Naive thymus-derived CD8-positive, alpha-beta T cell (primary cell): ENCODE data around the gene CFAP97. TPM values are rescaled to one million over a fixed set of nuclear protein-coding genes. Genes with fewer than 3 reads are reported as not detected.

Experiments used
- ATAC-seq, 2 donors: fragments of 150-1000 bp; cut with Tn5 transposase in 1 of 2; sonication (Bioruptor Pico), chemical (Tn5 transposase) in 1 of 2; 1 replicate in 1 of 2; 2 replicates in 1 of 2; pipeline ENCODE4 v1.10.0; 2021; ENCODE audit warnings: mild to moderate bottlenecking in 2 of 2, moderate library complexity in 2 of 2
- POLR2A ChIA-PET: fragments of 350-600 bp; sonication (Branson Sonifier 250); formaldehyde crosslinking; loops from one replicate; lab custom pipeline; 2021; ENCODE audit warnings: antibody characterized with exemption; lab: Charles Lee
- DNase-seq, 10 donors: peaks; one replicate each; pipeline versions ENCODE4 v3.0.0 to v3.0.0-alpha.2; 2020 to 2022
- H3K27ac Mint-ChIP-seq, 10 donors: one replicate each; pipeline ENCODE4 v1.8.0; 2020 to 2022; ENCODE audit warnings: mild to moderate bottlenecking in 10 of 10, mixed read lengths in 10 of 10, moderate library complexity in 4 of 10, inconsistent platforms in 1 of 10
- H3K27me3 Mint-ChIP-seq, 5 donors: one replicate each; pipeline ENCODE4 v1.8.0; 2021 to 2022; ENCODE audit warnings: mixed read lengths in 5 of 5
- H3K36me3 Mint-ChIP-seq, 3 donors: one replicate each; pipeline ENCODE4 v1.8.0; 2020 to 2022; ENCODE audit warnings: mixed read lengths in 3 of 3, mild to moderate bottlenecking in 2 of 3, inconsistent platforms in 1 of 3
- H3K4me1 Mint-ChIP-seq, 4 donors: one replicate each; pipeline ENCODE4 v1.8.0; 2021 to 2022; ENCODE audit warnings: mixed read lengths in 4 of 4
- H3K4me3 Mint-ChIP-seq, 10 donors: one replicate each; pipeline ENCODE4 v1.8.0; 2020 to 2022; ENCODE audit warnings: mild to moderate bottlenecking in 10 of 10, mixed read lengths in 10 of 10, moderate library complexity in 6 of 10, inconsistent platforms in 1 of 10
- H3K9me3 Mint-ChIP-seq, 9 donors: one replicate each; pipeline ENCODE4 v1.8.0; 2020 to 2022; ENCODE audit warnings: mixed read lengths in 9 of 9, mild to moderate bottlenecking in 3 of 9, inconsistent platforms in 1 of 9, moderate library complexity in 1 of 9
- polyA plus RNA-seq, 3 donors: library from polyadenylated mRNA; unstranded; fragments of 300-500 nt; fragmentation: Illumina TruSeq; gene quantifications; one replicate each; pipeline ENCODE4 v1.2.3, GENCODE V29; 2021
- total RNA-seq, 8 experiments: library from RNA in 2 of 8; stranded (reverse) in 2 of 8; gene quantifications; one replicate each; pipeline ENCODE4 v1.2.3 and lab custom pipeline; 2021 to 2026

Gene CFAP97
- total and polyA plus RNA-seq, 5 experiments from 2014 or later = 37.2 to 73.0 (median 65.1) TPM

DNA sequence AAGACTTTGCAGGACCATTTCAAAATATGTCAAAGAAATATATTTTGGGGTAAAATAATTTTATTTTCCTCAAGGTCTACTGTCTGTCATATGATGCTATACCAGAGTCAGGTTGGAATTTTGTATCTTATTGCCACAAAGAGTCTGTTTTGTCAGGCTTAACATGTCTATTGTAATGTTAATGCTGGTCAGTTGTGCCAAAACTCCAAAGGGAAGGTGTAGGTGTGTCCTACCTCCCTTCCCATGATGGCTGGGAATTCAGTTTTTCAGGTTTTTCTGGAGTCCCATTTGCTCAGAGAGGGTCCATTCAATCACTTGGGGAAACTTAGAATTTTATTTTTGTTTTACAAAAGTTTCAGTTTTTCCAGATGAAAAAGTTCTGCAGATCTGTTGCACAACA, 94.1 kb downstream of the CFAP97 start:
- Mint-ChIP-seq H3K9me3 (no peaks in the 10 kb centered on the region), H3K27ac (no peak overlapping the region), H3K27me3 (peaks cover 4 to 14% (median 13%) of the 10 kb centered on the region in 5 donors), H3K4me3 (no peak overlapping the region), H3K36me3 (no peaks in the 10 kb centered on the region), H3K4me1 (no peaks in the 10 kb centered on the region)
- ATAC-seq (no peak), DNase-seq (no peak)
- POLR2A ChIA-PET = no interaction called here

Other genes with a start within 250 kb of the CFAP97 start
- not detected for gene HELT, start 185.5 kb downstream of the CFAP97 start, total RNA-seq
- gene HELT, start 185.5 kb downstream of the CFAP97 start, polyA plus RNA-seq = not detected
- gene SLC25A4, start 60.7 kb downstream of the CFAP97 start, total RNA-seq = 10 to 100 TPM; 11.7 to 13.2 TPM
- gene SLC25A4, start 60.7 kb downstream of the CFAP97 start, polyA plus RNA-seq = 10 to 100 TPM; 11.8 to 15.8 (median 13.7) TPM
- 10 to 100 TPM; 14.6 to 16.6 TPM for gene SNX25, start 5.6 kb upstream of the CFAP97 start, total RNA-seq
- 1 to 10 TPM; 4.2 to 7.6 (median 4.6) TPM for gene SNX25, start 5.6 kb upstream of the CFAP97 start, polyA plus RNA-seq
- 1 to 10 TPM in 1 of 2 experiments, under 1 TPM in 1; 0.74 to 1.4 TPM for gene LRP2BP, start 191.9 kb upstream of the CFAP97 start, total RNA-seq
- under 1 TPM; 0.16 to 0.24 (median 0.18) TPM for gene LRP2BP, start 191.9 kb upstream of the CFAP97 start, polyA plus RNA-seq
- gene ANKRD37, start 192.8 kb upstream of the CFAP97 start, total RNA-seq = 1 to 10 TPM; 5.0 to 5.5 TPM
- 10 to 100 TPM in 2 of 3 donors, 1 to 10 TPM in 1; 9.9 to 12.4 (median 10.3) TPM for gene ANKRD37, start 192.8 kb upstream of the CFAP97 start, polyA plus RNA-seq
- 10 to 100 TPM; 22.9 to 34.8 TPM for gene UFSP2, start 222.0 kb upstream of the CFAP97 start, total RNA-seq
- gene UFSP2, start 222.0 kb upstream of the CFAP97 start, polyA plus RNA-seq = 10 to 100 TPM; 34.7 to 53.9 (median 45.2) TPM